Measurements from ENCODE around the gene PTAFR. TPM values are rescaled to one million over a fixed set of nuclear protein-coding genes. Genes with fewer than 3 reads are reported as not detected.

PTAFR gene
- total RNA-seq, 1 experiment from 2014 or later = 0.09 TPM

GRCh38 chr1:28123461-28123961 is 53.0 kb downstream of the PTAFR start:
- ChIA-PET CTCF (no interaction called here), POLR2A (ENCODE audit: low non-redundant PET) (no interaction called here)
- Histone ChIP-seq H3K27ac (ENCODE audit: low read depth, low read length, poor library complexity, severe bottlenecking) (no peak overlapping the region), H3K36me3 (ENCODE audit: insufficient read depth, low read length, poor library complexity, severe bottlenecking) (no peaks in the 10 kb centered on the region), H3K27me3 (replicated peaks; ENCODE audit: insufficient read depth, low read depth, low read length, poor library complexity) (peaks cover 10% of the 10 kb centered on the region), H3K4me1 (ENCODE audit: insufficient read depth, low read length, poor library complexity, severe bottlenecking) (no peaks in the 10 kb centered on the region), H3K4me3 (ENCODE audit: low read depth, low read length, poor library complexity, severe bottlenecking) (no peak overlapping the region), H3K9me3 (ENCODE audit: low read depth, low read length, poor library complexity, severe bottlenecking) (no peaks in the 10 kb centered on the region)
- no TSS peak for BruUV-seq (replicated peaks)
- no peak for DNase-seq (ENCODE audit: low spot score)
- TF ChIP-seq EZH2 (IDR thresholded peaks at IDR 0.05; ENCODE audit: borderline replicate concordance, low read depth, low read length, poor library complexity, severe bottlenecking) (no peak), CTCF (conservative IDR thresholded peaks at IDR 0.05; ENCODE audit: low read depth, low read length) (no peak)
- intact Hi-C loops (cut with micrococcal nuclease; ENCODE audit: unreplicated experiment) = no loop called here

- CTCF ChIA-PET = no interaction called here
- no peak overlapping the region for H3K27ac ChIP-seq (ENCODE audit: low read depth, low read length, poor library complexity, severe bottlenecking)
These were observed 54.3 kb downstream of the PTAFR start for GRCh38 chr1:28122183-28122582.

GRCh38 chr1:28119556-28119955 is 56.9 kb downstream of the PTAFR start:
- POLR2A ChIA-PET (ENCODE audit: low non-redundant PET) = interaction anchor here (0.6 kb wide), 1 partner anchor 823 kb away, joined by 3 read pairs; no protein-coding TSS in a partner anchor
- H3K27ac ChIP-seq (ENCODE audit: low read depth, low read length, poor library complexity, severe bottlenecking) = no peak overlapping the region
- no peak overlapping the region for H3K4me3 ChIP-seq (ENCODE audit: low read depth, low read length, poor library complexity, severe bottlenecking)
- no peaks in the 10 kb centered on the region for H3K36me3 ChIP-seq (ENCODE audit: insufficient read depth, low read length, poor library complexity, severe bottlenecking)
- TF ChIP-seq EZH2 (IDR thresholded peaks at IDR 0.05; ENCODE audit: borderline replicate concordance, low read depth, low read length, poor library complexity, severe bottlenecking) (no peak), CTCF (conservative IDR thresholded peaks at IDR 0.05; ENCODE audit: low read depth, low read length) (no peak)
- BruUV-seq (replicated peaks) = no TSS peak
- H3K4me1 ChIP-seq (ENCODE audit: insufficient read depth, low read length, poor library complexity, severe bottlenecking) = no peaks in the 10 kb centered on the region
- CTCF ChIA-PET = no interaction called here
- intact Hi-C loops (cut with micrococcal nuclease; ENCODE audit: unreplicated experiment) = no loop called here
- no peak for DNase-seq (ENCODE audit: low spot score)
- no peaks in the 10 kb centered on the region for H3K9me3 ChIP-seq (ENCODE audit: low read depth, low read length, poor library complexity, severe bottlenecking)
- no peaks in the 10 kb centered on the region for H3K27me3 ChIP-seq (replicated peaks; ENCODE audit: insufficient read depth, low read depth, low read length, poor library complexity)

More at GRCh38 chr1:28122183-28122582, 54.3 kb downstream of the PTAFR start:
- Histone ChIP-seq H3K4me3 (ENCODE audit: low read depth, low read length, poor library complexity, severe bottlenecking) (no peak overlapping the region), H3K36me3 (ENCODE audit: insufficient read depth, low read length, poor library complexity, severe bottlenecking) (no peaks in the 10 kb centered on the region), H3K4me1 (ENCODE audit: insufficient read depth, low read length, poor library complexity, severe bottlenecking) (no peaks in the 10 kb centered on the region), H3K27me3 (replicated peaks; ENCODE audit: insufficient read depth, low read depth, low read length, poor library complexity) (peaks cover 3% of the 10 kb centered on the region), H3K9me3 (ENCODE audit: low read depth, low read length, poor library complexity, severe bottlenecking) (no peaks in the 10 kb centered on the region)
- intact Hi-C loops (cut with micrococcal nuclease; ENCODE audit: unreplicated experiment) = no loop called here
- TF ChIP-seq CTCF (conservative IDR thresholded peaks at IDR 0.05; ENCODE audit: low read depth, low read length) (no peak), EZH2 (IDR thresholded peaks at IDR 0.05; ENCODE audit: borderline replicate concordance, low read depth, low read length, poor library complexity, severe bottlenecking) (no peak)
- no peak for DNase-seq (ENCODE audit: low spot score)
- POLR2A ChIA-PET (ENCODE audit: low non-redundant PET) = no interaction called here
- BruUV-seq (replicated peaks) = no TSS peak
